Stimulated activated CD8-positive, alpha-beta memory T cell treated with anti-CD3 and anti-CD28 coated beads, Interleukin-12 subunit alpha, Interleukin-12 subunit beta, amount 100 ng/mL, for 24 hours (primary cell): ENCODE results near the gene GSTK1.
"Not testable (repeated sequence)": the region's sequence is repeated elsewhere in the genome, so short reads cannot be mapped to it uniquely, and the experiment has no call there.

ENCODE experiments used
- DNase-seq: peaks from one replicate; pipeline ENCODE4 v3.0.0-alpha.2; 2020; ENCODE audit errors: extremely low read depth

GSTK1 gene

DNA sequence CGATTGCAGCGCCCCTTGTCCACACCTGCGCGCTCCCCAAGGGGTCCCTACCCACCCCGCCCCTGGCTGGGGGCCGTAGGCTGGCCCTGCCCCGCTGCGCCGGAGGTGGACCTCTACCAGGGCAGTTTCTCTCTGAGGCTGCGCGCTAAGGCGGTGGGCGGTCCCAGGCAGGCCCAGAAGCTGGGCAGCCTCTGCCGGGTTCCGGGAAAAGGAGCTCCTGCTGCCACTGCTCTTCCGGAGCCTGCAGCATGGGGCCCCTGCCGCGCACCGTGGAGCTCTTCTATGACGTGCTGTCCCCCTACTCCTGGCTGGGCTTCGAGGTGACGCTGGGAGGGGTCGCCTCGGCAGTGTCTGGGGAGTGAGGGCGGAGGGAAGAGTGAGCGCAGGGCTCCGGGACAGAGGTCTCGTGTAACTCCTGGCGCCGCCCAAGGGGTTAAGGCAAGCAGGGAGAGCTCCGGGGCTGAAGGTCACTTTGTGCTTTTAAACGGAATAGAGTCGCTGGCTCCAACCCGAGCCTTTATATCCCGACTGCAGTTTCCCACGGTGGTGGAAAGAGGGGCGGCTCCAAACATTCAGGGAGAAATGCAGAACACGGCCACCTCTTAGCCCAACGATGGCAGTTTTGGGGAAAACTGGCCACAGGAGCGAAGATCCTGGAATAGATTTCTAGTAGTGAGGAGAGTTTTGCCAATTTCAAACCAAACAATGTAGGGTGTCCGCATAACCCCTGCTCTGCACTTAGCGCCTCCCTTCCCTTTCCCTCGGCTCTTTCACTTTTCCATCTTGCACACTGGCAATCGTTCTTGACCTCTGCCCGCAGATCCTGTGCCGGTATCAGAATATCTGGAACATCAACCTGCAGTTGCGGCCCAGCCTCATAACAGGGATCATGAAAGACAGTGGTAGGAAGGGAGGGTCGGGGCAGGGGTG, at the start of gene GSTK1:
GSTK1 (plus strand) TSS at position 176 of the 930 bp plus-strand sequence; CDS start at position 249, 73 bp downstream.
- DNase-seq = peak; percentile 69

DNA sequence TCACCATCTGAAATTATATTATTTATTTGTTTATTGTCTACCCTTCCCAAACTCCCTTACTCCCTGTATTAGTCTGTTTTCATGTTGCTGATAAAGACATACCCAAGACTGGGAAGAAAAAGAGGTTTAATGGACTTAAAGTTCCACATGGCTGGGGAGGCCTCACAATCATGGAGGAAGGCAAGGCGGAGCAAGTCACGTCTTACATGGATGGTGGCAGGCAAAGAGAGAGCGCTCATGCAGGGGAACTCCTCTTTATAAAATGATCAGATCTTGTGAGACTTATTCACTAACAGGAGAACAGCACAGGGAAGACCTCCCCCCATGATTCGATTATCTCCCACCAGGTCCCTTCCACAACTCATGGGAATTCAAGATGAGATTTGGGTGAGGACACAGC, 49.8 kb upstream of the GSTK1 start:
- not testable (repeated sequence) for DNase-seq

DNA sequence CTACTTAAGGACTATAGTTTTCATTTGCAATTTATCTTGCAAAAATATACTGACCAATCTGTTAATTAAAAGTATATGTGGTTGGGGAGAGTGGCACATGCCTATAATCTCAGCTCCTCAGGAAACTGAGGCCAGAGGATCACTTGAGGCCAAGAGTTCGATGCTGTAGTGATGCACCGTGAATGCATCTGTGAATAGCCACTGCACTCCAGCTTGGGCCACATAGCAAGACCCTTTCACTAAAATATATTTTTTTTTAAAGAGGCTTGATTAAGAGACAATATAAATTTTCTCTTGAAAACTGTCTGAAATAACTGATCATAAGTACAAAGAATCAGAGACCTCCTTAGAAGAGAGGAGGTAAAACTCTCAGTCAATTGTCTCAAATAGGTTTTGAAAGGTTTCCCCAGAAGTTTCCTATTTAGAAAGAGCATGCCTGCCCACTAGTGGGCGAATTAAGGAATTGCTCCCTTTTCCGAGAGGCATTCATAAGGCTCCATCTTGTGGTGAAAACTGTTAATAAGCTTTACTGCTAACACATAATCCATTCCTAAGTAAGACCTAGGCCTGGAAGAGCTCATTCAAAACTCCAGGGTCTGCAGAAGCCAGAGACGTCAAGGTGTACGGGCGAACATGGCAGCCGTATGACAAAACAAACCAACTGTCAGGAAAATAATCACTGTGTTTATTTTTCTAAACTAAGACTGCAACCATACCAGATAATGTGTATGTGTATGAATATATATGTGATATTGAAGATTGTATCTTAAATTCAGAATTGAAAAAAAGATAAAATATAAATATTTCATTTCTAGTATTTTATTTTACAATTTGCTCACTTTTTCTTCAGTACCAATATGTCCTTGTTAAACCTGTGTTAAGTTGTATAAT, 48.2 kb upstream of the GSTK1 start:
- no peak for DNase-seq

DNA sequence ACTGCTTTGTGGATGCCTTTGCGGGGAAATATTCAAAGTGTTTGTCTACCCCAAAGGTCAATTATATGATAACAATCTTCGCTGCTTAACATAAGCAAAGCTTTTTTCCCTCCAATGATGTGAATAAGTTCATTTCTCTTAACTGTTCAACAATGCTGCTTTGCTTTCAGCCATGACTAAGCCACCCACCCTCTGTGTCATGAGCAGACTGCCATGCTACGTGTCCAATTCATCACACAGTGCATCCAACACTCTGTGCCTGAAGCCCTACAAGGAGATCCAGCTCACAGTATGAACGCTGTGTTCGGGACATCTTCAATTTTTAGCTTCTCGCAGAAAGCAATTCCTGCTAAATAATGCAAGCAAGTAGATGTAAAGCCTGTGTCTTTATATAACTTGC, 47.1 kb upstream of the GSTK1 start:
- DNase-seq = no peak

DNA sequence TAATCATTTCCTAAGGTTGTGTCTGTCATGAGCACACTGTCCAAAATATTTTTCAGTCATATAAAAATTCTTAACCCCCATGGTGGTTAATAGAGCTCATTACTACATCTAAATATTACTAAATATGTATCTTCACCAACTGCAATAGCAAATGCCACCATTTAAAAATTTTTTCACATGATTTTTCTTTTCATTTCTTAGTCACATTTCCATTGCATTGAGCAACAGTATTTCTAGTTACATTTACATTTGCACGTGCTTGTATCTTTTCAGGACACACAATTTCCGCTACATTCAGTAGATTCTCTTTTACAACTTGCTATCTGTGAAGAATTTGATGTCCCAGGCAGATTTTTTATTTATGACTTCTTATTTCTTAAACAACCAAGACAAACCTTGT, 46.6 kb upstream of the GSTK1 start:
- DNase-seq = no peak

DNA sequence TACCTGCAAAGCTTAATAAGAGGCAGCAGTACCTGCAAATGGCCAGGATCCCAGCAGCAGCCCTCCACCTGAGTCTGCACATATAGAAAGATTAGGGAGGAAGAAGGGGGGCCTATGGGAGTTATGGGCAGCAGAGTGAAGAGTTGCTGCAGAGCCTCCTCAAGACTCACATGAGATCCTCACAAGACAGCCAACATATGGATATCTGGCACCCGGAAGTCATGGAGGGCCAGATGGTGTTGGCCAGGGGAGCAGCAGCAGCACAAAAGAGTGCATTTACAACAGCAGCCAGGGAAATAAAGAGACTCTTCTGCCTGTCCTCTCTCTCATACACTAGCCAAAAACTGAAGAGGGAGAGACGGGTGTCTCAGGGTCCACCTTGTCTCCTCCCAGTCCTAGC, 45.4 kb upstream of the GSTK1 start:
- DNase-seq = no peak

DNA sequence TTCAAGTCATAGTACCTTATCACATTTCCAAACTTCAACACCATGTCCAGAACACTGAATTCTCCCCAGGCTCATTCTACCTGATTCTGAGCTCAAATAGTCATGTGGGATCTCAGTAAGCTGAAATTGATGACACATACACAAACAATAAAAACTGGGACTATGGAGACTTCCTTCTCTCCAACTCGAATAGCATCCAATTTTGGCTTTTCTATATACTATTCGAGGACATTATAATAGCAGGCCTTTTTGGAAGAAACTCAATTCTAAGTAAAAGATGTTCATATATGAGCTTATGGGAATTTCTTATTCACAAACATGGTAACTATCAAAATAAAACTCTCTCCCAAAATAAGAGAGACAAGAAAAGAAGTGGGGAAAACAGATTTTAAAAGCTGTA, 42.0 kb upstream of the GSTK1 start:
- no peak for DNase-seq

DNA sequence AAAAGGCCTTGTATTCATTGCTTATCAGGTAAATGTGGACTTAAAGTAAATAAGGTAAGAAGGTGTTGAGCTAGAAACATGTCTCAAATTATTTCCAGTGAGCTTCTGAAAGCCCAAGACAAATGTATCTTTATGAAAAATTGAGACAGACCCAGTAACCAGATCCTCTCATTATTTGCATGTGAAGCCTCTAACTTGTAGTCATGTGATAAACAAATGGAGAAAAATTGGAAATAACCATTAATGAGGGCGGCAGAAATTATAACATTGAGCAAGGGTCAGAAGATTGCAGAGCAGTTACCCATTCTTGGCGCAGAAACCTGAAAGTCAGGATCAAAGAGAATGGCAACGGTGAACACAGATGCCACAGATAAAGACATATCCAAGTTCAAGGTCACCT, 41.5 kb upstream of the GSTK1 start, which contains the start of gene TAS2R40:
TAS2R40 (plus strand) TSS at position 301 of the 400 bp plus-strand sequence; CDS start at position 343, 42 bp downstream.
- no peak for DNase-seq

DNA sequence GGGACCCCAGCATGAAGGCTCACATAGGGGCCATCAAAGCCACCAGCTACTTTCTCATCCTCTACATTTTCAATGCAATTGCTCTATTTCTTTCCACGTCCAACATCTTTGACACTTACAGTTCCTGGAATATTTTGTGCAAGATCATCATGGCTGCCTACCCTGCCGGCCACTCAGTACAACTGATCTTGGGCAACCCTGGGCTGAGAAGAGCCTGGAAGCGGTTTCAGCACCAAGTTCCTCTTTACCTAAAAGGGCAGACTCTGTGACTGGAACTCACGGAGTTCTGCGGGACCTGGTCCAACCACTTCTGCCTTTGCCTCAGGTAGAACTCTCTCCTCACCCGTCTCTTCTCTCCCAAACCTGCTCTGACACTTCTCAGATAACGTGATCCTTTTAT, 40.5 kb upstream of the GSTK1 start:
- DNase-seq = no peak

DNA sequence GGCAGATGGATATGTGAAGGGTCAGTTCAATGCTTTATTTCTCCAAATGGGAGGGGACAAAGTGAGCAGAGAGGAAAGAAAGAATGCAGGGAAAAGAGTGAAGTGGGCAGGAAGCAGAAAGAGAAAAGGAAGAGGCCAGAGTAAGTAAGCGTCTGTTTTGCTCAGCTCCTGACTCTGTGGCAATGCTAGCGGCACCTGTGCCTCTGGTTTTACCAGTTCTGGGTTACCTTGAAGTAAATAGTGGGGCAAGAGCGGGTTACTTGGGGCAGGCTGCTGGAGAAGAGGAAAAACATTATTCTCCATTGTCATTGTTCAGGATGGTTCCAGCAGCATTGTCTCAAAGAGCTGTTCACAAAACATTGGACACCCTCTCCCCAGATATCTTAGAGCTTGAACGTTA, 39.5 kb upstream of the GSTK1 start:
- DNase-seq = no peak

DNA sequence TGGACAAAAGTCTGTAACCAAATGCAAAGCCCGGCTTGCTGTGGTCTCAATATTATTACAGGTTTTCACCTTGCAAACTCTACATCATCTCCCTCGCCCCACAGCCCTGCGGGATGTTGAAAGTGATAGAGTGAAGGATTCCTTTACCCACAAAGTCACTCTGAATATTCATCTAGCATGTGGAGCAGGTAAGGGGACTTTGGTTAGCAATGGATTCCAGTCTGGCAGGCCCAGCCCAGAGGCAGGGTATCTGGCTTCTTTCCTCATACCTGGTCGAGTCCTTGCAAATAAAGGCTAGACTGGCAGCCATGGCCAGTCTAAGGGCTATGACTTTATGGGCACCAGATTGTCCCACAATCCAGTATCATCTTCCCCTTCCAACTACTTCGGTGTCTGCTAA, 38.2 kb upstream of the GSTK1 start:
- no peak for DNase-seq

DNA sequence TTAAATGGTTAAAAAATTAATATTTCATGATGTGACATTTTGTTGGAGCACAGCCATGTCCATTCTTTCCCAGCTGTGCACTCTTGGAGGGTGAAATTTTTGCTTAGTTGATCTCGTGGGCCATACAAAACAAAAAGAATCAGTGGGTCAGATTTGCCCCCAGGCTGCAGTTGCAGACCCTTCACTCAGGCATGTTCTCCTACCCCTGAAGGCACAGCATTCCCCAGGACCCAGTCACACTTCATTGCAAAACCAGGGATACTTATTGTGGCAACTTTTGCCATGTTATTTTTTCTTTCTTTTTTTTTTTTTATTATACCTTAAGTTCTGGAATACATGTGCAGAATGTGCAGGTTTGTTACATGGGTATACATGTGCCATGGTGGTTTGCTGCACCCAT, 35.4 kb upstream of the GSTK1 start:
- no peak for DNase-seq

DNA sequence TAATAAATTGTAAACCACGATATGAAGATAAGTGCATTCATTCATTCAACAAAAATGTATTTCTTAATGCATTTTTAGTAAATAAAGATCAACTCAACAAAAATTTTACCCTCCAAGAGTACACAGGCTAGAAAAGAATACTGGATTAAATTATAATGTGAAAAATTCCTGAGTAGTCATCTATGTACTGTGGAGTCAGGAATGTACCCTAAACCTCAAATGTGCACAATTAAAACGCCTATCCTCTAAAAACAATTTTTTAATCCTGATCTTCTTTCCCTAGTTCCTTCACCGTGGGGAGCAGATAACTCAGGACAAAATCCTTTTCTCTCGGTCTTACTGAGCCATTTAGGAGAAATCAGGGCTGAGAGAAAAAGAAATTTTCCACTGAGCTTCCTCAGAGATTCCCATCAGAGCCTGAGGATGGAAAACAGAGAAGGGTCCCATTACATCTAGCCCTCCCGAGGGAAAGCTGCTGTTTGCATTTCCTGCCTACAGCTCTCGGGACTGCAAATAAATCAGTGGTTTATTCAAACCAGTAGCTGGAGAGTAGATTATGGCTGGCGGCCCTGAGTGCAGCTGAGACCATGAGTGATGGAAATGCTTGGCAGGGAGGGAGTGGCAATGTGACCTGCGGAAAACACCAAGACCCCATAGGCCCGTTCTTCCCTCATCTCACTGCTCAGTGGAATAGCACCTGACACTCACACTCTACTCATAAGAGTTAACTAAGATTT, 34.0 kb upstream of the GSTK1 start:
- DNase-seq = no peak

DNA sequence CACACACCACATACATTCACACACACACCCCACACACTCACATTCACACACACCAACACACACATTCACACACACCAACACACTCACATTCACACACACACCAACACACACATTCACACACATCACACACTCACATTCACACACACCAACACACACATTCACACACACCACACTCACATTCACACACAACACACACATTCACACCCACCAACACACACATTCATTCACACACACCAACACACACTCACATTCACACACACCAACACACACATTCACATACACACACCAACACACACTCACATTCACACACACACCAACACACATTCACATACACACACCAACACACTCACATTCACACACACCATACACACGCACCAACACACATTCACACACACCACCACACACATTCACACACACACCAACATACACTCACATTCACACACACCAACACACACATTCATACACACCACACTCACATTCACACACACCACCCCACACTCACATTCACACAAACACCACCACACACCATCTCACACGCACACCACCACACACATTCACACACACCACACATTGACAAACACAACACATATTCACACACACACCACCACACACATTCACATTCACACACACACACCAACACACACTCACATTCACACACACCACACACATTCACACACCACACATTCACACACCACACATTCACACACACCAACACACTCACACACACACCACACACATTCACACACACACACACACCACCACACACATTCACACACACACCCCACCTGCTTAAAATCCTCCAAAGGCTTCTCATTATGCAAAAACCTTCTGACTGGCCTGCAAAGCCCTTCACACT, 32.4 kb upstream of the GSTK1 start:
- no peak for DNase-seq

DNA sequence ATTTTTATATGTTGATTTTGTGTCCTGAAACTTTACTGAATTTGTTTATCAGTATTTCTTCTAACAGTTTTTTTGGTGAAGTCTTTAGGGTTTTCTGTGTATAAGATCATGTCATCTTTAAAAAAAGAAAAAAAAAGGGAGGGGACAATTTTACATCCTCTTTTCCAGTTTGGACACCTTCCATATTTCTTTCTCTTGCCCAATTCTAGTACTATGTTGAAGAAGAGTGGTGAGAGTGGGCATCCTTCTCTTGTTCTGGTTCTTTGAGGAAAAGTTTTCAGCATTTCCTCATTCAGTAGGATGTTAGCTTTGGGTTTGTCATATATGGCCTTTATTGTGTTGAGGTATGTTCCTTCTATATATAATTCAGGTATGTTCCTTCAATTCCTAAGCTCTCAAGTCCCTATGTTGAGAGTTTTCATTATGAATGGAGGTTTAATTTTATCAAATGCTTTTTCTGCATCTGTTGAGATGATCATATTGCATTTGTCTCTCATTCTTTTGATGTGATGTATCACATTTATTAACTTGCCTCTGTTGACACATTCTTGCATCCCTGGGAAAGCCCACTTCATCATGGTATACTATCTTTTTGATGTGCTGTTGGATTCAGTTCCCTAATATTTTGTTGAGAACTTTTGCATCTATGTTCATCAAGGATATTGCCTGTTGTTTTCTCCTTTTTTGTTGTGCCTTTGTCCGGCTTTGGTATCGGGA, 29.3 kb upstream of the GSTK1 start:
- DNase-seq = no peak

DNA sequence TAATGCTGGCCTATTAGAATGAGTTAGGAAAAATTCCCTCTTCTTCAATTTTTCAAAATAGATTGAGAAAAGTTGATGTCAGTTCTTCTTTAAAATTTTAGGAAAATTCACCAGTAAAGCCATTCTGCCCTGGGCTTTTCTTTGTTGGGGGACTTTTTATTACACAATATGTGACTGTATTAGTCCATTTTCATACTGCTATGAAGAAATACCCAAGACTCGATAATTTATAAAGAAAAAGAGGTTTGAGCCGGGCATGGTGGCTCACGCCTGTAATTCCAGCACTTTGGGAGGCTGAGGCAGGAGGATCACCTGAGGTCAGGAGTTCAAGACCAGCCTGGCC, 28.7 kb upstream of the GSTK1 start:
- DNase-seq = no peak

DNA sequence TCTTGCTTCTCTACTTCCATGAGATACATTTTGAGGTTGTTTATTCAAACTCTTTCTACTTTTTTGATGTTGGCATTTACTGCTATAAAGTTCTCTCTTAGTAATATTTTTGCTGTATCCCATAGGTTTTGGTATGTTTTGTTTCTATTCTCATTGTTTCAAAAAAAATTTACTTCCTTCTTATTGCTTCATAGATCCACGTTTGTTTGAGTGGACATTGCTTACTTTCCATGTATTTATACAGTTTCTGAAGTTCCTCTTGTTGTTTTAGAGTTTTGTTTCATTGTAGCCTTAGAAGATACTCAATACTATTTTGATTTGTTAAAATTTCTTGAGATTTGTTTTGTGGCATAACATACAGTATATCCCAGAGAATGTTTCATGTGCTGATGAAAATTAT, 27.7 kb upstream of the GSTK1 start:
- DNase-seq = no peak

DNA sequence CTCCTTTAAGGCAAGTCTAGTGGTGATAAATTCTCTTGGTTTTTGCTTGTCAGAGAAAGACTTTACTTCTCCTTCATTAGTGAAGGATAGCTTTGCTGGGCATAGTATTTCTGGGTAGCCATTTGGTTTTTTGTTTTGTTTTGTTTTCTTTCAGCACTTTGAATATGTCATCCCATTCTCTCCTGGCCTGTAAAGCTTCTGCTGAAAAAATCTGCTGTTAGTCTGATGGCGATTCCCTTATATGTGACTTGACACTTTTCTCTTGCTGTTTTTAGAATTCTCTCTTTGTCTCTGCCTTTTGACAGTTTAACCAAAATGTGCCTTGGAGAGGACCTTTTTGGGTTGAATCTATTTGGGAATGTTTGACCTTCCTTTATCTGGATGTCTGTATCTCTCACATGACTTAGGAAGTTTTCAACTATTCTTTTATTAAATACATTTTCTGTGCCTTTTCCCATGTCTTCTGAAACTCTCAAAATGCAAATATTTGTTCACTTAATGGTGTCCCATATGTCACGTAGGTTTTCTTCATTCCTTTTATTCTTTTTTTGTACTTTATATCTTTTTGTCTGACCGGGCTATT, 26.7 kb upstream of the GSTK1 start:
- no peak for DNase-seq

DNA sequence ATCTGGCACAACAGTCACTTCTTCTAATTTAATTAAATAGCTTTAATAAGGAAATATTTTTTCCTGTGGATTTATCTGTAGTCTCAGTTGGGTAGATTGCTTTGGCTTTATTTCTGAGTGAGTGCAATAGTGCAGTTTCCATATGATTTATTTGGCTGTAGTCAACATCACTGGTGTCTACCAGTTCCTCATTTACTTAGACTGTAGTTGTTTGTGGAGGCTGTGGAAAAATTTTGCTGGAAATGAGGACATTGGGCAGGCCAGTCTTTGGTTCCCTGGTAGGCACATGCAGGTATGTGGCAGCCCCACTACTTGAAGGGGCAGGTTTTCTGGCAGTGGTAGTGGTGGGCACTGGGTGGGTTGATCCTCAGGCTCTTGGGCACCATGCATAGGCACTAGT, 25.9 kb upstream of the GSTK1 start:
- DNase-seq = no peak
